Neural progenitor cell (in vitro differentiated cells): ENCODE data around the gene HTRA2.

Experiments used
- CTCF ChIP-seq: fragments of 200-600 bp; sonication (generic); IDR thresholded peaks from 2 replicates; pipeline ENCODE4 v1.5.1; 2017; ENCODE audit warnings: antibody characterized with exemption, mild to moderate bottlenecking
- EZH2 ChIP-seq: fragments of 200-600 bp; sonication (generic); IDR thresholded peaks from 2 replicates; pipeline ENCODE4 v1.6.1; 2017; ENCODE audit warnings: antibody characterized with exemption, mild to moderate bottlenecking, moderate library complexity

GRCh38 chr2:74538881-74539339 is 9.2 kb downstream of the HTRA2 start:
- TF ChIP-seq CTCF (no peak), EZH2 (no peak)
